Measurements from ENCODE around the gene MTMR12.

Gene MTMR12

DNA sequence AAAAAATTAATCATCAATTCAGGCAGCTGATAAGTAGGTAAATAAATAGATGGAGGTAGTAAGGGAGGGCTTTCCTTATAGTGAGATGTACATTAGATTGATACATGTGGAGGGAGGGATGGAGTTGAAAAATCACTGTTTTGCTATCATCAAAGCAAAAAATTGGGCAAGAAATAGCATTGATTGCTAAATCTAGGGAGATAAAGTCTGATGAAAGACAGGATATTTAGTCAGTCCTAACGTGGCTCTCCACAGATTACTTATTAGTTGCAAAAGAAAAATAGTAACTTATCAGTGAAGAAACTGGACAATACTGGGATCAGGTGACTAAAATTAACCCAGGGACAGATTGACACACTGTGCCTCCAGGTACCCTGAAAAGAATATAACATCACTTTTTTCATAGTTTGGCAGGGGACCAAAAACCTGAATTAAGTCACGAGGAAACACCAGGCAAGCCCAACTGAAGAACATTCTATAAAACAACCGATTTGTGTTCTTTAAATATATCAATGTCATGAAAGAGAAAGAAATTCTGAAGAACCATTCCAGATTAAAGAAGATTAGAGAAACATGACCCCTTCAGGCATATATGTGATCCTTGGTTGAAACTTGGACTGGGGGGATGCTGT lies 111.5 kb downstream of the MTMR12 start:
- in situ Hi-C loops (cut with MboI; ENCODE audit: low sequenced_read_pairs): no loop called here

GRCh38 chr5:32197032-32197431 lies 115.7 kb downstream of the MTMR12 start:
- in situ Hi-C loops (cut with MboI; ENCODE audit: low sequenced_read_pairs): no loop called here

- in situ Hi-C loops (cut with MboI; ENCODE audit: low sequenced_read_pairs): no loop called here
Observed at GRCh38 chr5:32195265-32195664, 117.5 kb downstream of the MTMR12 start.

- in situ Hi-C loops (cut with MboI; ENCODE audit: low sequenced_read_pairs): no loop called here
Observed at GRCh38 chr5:32193591-32193990, 119.1 kb downstream of the MTMR12 start.

GRCh38 chr5:32190095-32190494 lies 122.6 kb downstream of the MTMR12 start:
- in situ Hi-C loops (cut with MboI; ENCODE audit: low sequenced_read_pairs): no loop called here

GRCh38 chr5:32187675-32188074 lies 125.1 kb downstream of the MTMR12 start:
- in situ Hi-C loops (cut with MboI; ENCODE audit: low sequenced_read_pairs): no loop called here

DNA sequence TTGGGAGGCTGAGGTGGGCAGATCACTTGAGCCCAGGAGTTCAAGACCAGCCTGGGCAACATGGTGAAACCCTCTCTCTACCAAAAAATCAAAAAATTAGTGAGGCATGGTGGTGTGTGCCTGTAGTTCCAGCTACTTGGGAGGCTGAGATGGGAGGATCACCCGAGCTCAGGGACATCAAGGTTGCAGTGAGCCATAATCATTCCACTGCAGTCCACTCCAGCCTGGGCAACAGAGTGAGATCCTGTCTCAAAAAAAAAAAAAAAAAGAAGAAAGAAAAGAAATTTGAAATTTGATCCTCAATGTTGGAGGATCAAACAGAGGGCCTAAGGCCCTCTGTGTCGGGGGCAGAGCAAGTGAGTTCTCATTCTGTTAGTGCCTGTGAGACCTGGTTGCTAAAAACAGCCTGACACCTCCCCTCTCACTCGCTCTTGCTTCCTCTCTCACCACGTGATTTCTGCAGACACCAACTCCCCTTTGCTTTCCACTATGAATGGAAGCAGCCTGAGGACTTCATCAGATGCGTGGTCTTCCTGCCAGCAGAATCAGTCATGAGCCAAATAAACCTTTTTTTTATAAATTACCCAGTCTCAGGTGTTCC lies 130.2 kb downstream of the MTMR12 start:
- in situ Hi-C loops (cut with MboI; ENCODE audit: low sequenced_read_pairs): no loop called here

Measured in HL-60/S4 treated with retinoic acid at 250 ng/mL for 4 days and 3 days (cell line).